Naive thymus-derived CD4-positive, alpha-beta T cell (primary cell): ENCODE results near the gene RASEF. TPM values are rescaled to one million over a fixed set of nuclear protein-coding genes. Genes with fewer than 3 reads are reported as not detected.

ENCODE experiments used
- ATAC-seq: fragments of 150-1000 bp; cut with Tn5 transposase; 2 replicates; pipeline ENCODE4 v1.10.0; 2021; ENCODE audit warnings: mild to moderate bottlenecking, moderate library complexity
- CTCF ChIA-PET: fragments of 350-600 bp; sonication (Branson Sonifier 250); formaldehyde crosslinking; loops from one replicate; lab custom pipeline; 2021; ENCODE audit warnings: antibody characterized with exemption; lab: Charles Lee
- POLR2A ChIA-PET: fragments of 350-600 bp; sonication (Branson Sonifier 250); formaldehyde crosslinking; loops from one replicate; lab custom pipeline; 2021; ENCODE audit warnings: antibody characterized with exemption, inconsistent platforms; lab: Charles Lee
- DNase-seq, 9 donors: peaks; one replicate each; pipeline versions ENCODE4 v3.0.0 to v3.0.0-alpha.2; 2020 to 2022; ENCODE audit warnings: mixed read lengths in 1 of 9
- H3K27ac ChIP-seq: one replicate; pipeline ENCODE4 v1.7.0; 2013; ENCODE audit warnings: mild to moderate bottlenecking, low read depth, low read length, moderate library complexity
- H3K27me3 ChIP-seq, 2 donors: one replicate each; pipeline ENCODE4 v1.7.0; 2013; ENCODE audit warnings: low read length in 2 of 2, mild to moderate bottlenecking in 2 of 2, moderate library complexity in 2 of 2; ENCODE audit not compliant: control insufficient read depth in 2 of 2, insufficient read depth in 2 of 2
- H3K36me3 ChIP-seq, 3 experiments: 1 replicate in 2 of 3; 2 replicates in 1 of 3; pipeline ENCODE4 v1.7.0; 2013; ENCODE audit warnings: low read length in 3 of 3, mild to moderate bottlenecking in 3 of 3, moderate library complexity in 1 of 3; ENCODE audit not compliant: insufficient read depth in 3 of 3, control insufficient read depth in 2 of 3
- H3K4me1 ChIP-seq, 2 donors: one replicate each; pipeline ENCODE4 v1.7.0; 2013; ENCODE audit warnings: low read length in 2 of 2, mild to moderate bottlenecking in 2 of 2, moderate library complexity in 1 of 2; ENCODE audit not compliant: control insufficient read depth in 2 of 2, insufficient read depth in 2 of 2
- H3K4me3 ChIP-seq: 2 replicates; pipeline ENCODE4 v1.7.0; 2013; ENCODE audit warnings: mild to moderate bottlenecking, low read length
- H3K9me3 ChIP-seq, 3 experiments: 1 replicate in 2 of 3; 2 replicates in 1 of 3; pipeline ENCODE4 v1.7.0; 2013; ENCODE audit warnings: low read length in 3 of 3; ENCODE audit not compliant: control insufficient read depth in 2 of 3
- H3K27ac Mint-ChIP-seq, 9 donors: one replicate each; pipeline ENCODE4 v1.8.0; 2020 to 2022; ENCODE audit warnings: mixed read lengths in 9 of 9, mild to moderate bottlenecking in 8 of 9, moderate library complexity in 5 of 9, inconsistent platforms in 2 of 9
- H3K27me3 Mint-ChIP-seq, 5 donors: one replicate each; pipeline ENCODE4 v1.8.0; 2021 to 2022; ENCODE audit warnings: mixed read lengths in 5 of 5, mild to moderate bottlenecking in 1 of 5
- H3K36me3 Mint-ChIP-seq, 5 donors: one replicate each; pipeline ENCODE4 v1.8.0; 2020 to 2022; ENCODE audit warnings: mixed read lengths in 5 of 5, mild to moderate bottlenecking in 3 of 5, inconsistent platforms in 1 of 5
- H3K4me1 Mint-ChIP-seq, 7 donors: one replicate each; pipeline ENCODE4 v1.8.0; 2020 to 2022; ENCODE audit warnings: mixed read lengths in 7 of 7, mild to moderate bottlenecking in 3 of 7, inconsistent platforms in 1 of 7
- H3K4me3 Mint-ChIP-seq, 10 donors: one replicate each; pipeline ENCODE4 v1.8.0; 2020 to 2022; ENCODE audit warnings: mild to moderate bottlenecking in 10 of 10, mixed read lengths in 10 of 10, moderate library complexity in 6 of 10, inconsistent platforms in 2 of 10
- H3K9me3 Mint-ChIP-seq, 11 donors: one replicate each; pipeline ENCODE4 v1.8.0; 2020 to 2022; ENCODE audit warnings: mixed read lengths in 11 of 11, mild to moderate bottlenecking in 4 of 11, inconsistent platforms in 1 of 11, moderate library complexity in 1 of 11
- intact Hi-C, 2 donors: fragments of 100-400 bp; cut with micrococcal nuclease; formaldehyde crosslinking; loops; one replicate each; pipeline ENCODE4 v1.15.1; 2023
- polyA plus RNA-seq, 2 donors: library from polyadenylated mRNA; unstranded; fragments of 300-500 nt; fragmentation: Illumina TruSeq; gene quantifications; one replicate each; pipeline ENCODE4 v1.2.3, GENCODE V29; 2021
- total RNA-seq, 6 experiments: library from RNA in 5 of 6; stranded (reverse) in 5 of 6; gene quantifications; 1 replicate in 5 of 6; 2 replicates in 1 of 6; pipeline ENCODE4 v1.2.3 and lab custom pipeline; 2021 to 2026

RASEF gene
- total and polyA plus RNA-seq, 7 experiments from 2014 or later: 0.12 TPM; not detected in 6

GRCh38 chr9:83012168-83012921 lies 50.6 kb downstream of the RASEF start:
- no peak overlapping the region for H3K27ac Mint-ChIP-seq

GRCh38 chr9:83011611-83012010 lies 51.3 kb downstream of the RASEF start:
- no peaks in the 10 kb centered on the region for H3K27me3 ChIP-seq
- ChIA-PET CTCF (no interaction called here), POLR2A (no interaction called here)
- no peaks in the 10 kb centered on the region for H3K36me3 ChIP-seq
- peaks cover 0 to 15% (median 12%) of the 10 kb centered on the region in 5 donors for H3K27me3 Mint-ChIP-seq
- DNase-seq (no peak), ATAC-seq (no peak)
- intact Hi-C loops: no loop called here
- H3K4me3 ChIP-seq: no peak overlapping the region
- no peak overlapping the region for H3K27ac ChIP-seq
- no peaks in the 10 kb centered on the region for H3K9me3 ChIP-seq
- H3K4me3 Mint-ChIP-seq: peak overlapping the region in 1 of 10 donors; percentile 32
- H3K36me3 Mint-ChIP-seq: peaks cover 0 to 6% (median 0%) of the 10 kb centered on the region in 5 donors
- peak overlapping the region in 1 of 9 donors; percentile 13 for H3K27ac Mint-ChIP-seq
- H3K4me1 ChIP-seq: no peaks in the 10 kb centered on the region
- peaks cover 0 to 6% (median 3%) of the 10 kb centered on the region in 11 donors for H3K9me3 Mint-ChIP-seq
- peaks cover 0 to 15% (median 4%) of the 10 kb centered on the region in 7 donors for H3K4me1 Mint-ChIP-seq

More at GRCh38 chr9:83012168-83012921, 50.6 kb downstream of the RASEF start:
- Histone ChIP-seq H3K4me3 (no peak overlapping the region), H3K27me3 (no peaks in the 10 kb centered on the region), H3K9me3 (no peaks in the 10 kb centered on the region), H3K36me3 (no peaks in the 10 kb centered on the region), H3K4me1 (no peaks in the 10 kb centered on the region), H3K27ac (no peak overlapping the region)
- peaks cover 0 to 5% (median 3%) of the 10 kb centered on the region in 11 donors for H3K9me3 Mint-ChIP-seq
- H3K36me3 Mint-ChIP-seq: peaks cover 0 to 6% (median 0%) of the 10 kb centered on the region in 5 donors
- intact Hi-C loops: no loop called here
- DNase-seq (no peak), ATAC-seq (no peak)
- ChIA-PET CTCF (interaction anchor here (0.7 kb wide), 1 partner anchor 48 kb away, joined by 4 read pairs; no protein-coding TSS in a partner anchor), POLR2A (no interaction called here)
- H3K4me1 Mint-ChIP-seq: peaks cover 0 to 15% (median 4%) of the 10 kb centered on the region in 7 donors
- H3K27me3 Mint-ChIP-seq: peaks cover 0 to 15% (median 12%) of the 10 kb centered on the region in 5 donors
- peak overlapping the region in 1 of 10 donors; percentile 19 for H3K4me3 Mint-ChIP-seq

- H3K9me3 ChIP-seq: no peaks in the 10 kb centered on the region
- H3K36me3 ChIP-seq: no peaks in the 10 kb centered on the region
Measured at GRCh38 chr9:83007521-83008300, 55.2 kb downstream of the RASEF start.

GRCh38 chr9:83006378-83006777 lies 56.6 kb downstream of the RASEF start:
- peaks cover 0 to 3% (median 0%) of the 10 kb centered on the region in 7 donors for H3K4me1 Mint-ChIP-seq
- H3K36me3 ChIP-seq: no peaks in the 10 kb centered on the region
- no peak for DNase-seq
- no peak overlapping the region for H3K4me3 Mint-ChIP-seq
- H3K27ac ChIP-seq: no peak overlapping the region
- POLR2A ChIA-PET: no interaction called here
- no peaks in the 10 kb centered on the region for H3K27me3 ChIP-seq
- no peaks in the 10 kb centered on the region for H3K4me1 ChIP-seq
- no peaks in the 10 kb centered on the region for H3K9me3 ChIP-seq
- no peak overlapping the region for H3K27ac Mint-ChIP-seq
- H3K36me3 Mint-ChIP-seq: peaks cover 0 to 6% (median 0%) of the 10 kb centered on the region in 5 donors
- ATAC-seq: no peak
- H3K9me3 Mint-ChIP-seq: peaks cover 0 to 5% (median 0%) of the 10 kb centered on the region in 11 donors
- intact Hi-C loops: no loop called here
- no peak overlapping the region for H3K4me3 ChIP-seq
- CTCF ChIA-PET: no interaction called here
- peaks cover 2 to 12% (median 7%) of the 10 kb centered on the region in 5 donors for H3K27me3 Mint-ChIP-seq

More at GRCh38 chr9:83007521-83008300, 55.2 kb downstream of the RASEF start:
- intact Hi-C loops: no loop called here
- DNase-seq (no peak), ATAC-seq (no peak)
- no peaks in the 10 kb centered on the region for H3K4me1 ChIP-seq
- Mint-ChIP-seq H3K36me3 (peaks cover 0 to 6% (median 0%) of the 10 kb centered on the region in 5 donors), H3K4me1 (peaks cover 0 to 14% (median 4%) of the 10 kb centered on the region in 7 donors), H3K4me3 (no peak overlapping the region), H3K27me3 (peaks cover 2 to 12% (median 7%) of the 10 kb centered on the region in 5 donors), H3K9me3 (peaks cover 0 to 5% (median 0%) of the 10 kb centered on the region in 11 donors), H3K27ac (no peak overlapping the region)
- no peak overlapping the region for H3K4me3 ChIP-seq
- H3K27me3 ChIP-seq: no peaks in the 10 kb centered on the region
- CTCF ChIA-PET: no interaction called here
- no peak overlapping the region for H3K27ac ChIP-seq
- POLR2A ChIA-PET: no interaction called here

GRCh38 chr9:83005963-83006362 lies 57.0 kb downstream of the RASEF start:
- POLR2A ChIA-PET: no interaction called here
- intact Hi-C loops: no loop called here
- H3K4me1 Mint-ChIP-seq: peaks cover 0 to 3% (median 0%) of the 10 kb centered on the region in 7 donors
- CTCF ChIA-PET: no interaction called here
- Histone ChIP-seq H3K4me3 (no peak overlapping the region), H3K27ac (no peak overlapping the region), H3K27me3 (no peaks in the 10 kb centered on the region), H3K4me1 (no peaks in the 10 kb centered on the region), H3K9me3 (no peaks in the 10 kb centered on the region), H3K36me3 (no peaks in the 10 kb centered on the region)
- H3K27me3 Mint-ChIP-seq: peaks cover 2 to 12% (median 7%) of the 10 kb centered on the region in 5 donors
- H3K9me3 Mint-ChIP-seq: peaks cover 0 to 5% (median 0%) of the 10 kb centered on the region in 11 donors
- H3K4me3 Mint-ChIP-seq: no peak overlapping the region
- DNase-seq: no peak
- ATAC-seq: no peak
- no peak overlapping the region for H3K27ac Mint-ChIP-seq
- H3K36me3 Mint-ChIP-seq: peaks cover 0 to 6% (median 0%) of the 10 kb centered on the region in 5 donors

- ATAC-seq: no peak
- Histone ChIP-seq H3K4me3 (no peak overlapping the region), H3K27ac (no peak overlapping the region), H3K36me3 (no peaks in the 10 kb centered on the region), H3K4me1 (no peaks in the 10 kb centered on the region), H3K9me3 (no peaks in the 10 kb centered on the region), H3K27me3 (no peaks in the 10 kb centered on the region)
- ChIA-PET CTCF (no interaction called here), POLR2A (no interaction called here)
- Mint-ChIP-seq H3K27me3 (peaks cover 2 to 12% (median 7%) of the 10 kb centered on the region in 5 donors), H3K4me1 (peaks cover 0 to 3% (median 0%) of the 10 kb centered on the region in 7 donors), H3K36me3 (peaks cover 0 to 6% (median 0%) of the 10 kb centered on the region in 5 donors), H3K9me3 (peaks cover 0 to 5% (median 0%) of the 10 kb centered on the region in 11 donors), H3K4me3 (no peak overlapping the region), H3K27ac (no peak overlapping the region)
- intact Hi-C loops: no loop called here
- DNase-seq: no peak
Measured at GRCh38 chr9:83005361-83005760, 57.6 kb downstream of the RASEF start.
